Stomach (tissue), 4 donors: ENCODE data around the gene RBMS3.

Source experiments
- CTCF ChIP-seq, 7 experiments: fragments of 450-650 bp in 4 of 7; fragments of 200-600 bp in 3 of 7; sonication (generic) in 3 of 7; IDR thresholded peaks; one replicate each; pipeline ENCODE4 v1.5.1; 2016 to 2019; ENCODE audit warnings: antibody characterized with exemption in 7 of 7, control low read depth in 2 of 7, mild to moderate bottlenecking in 1 of 7
- POLR2A ChIP-seq, 4 donors: fragments of 450-650 bp; IDR thresholded peaks; one replicate each; pipeline ENCODE4 v1.6.1; 2016; ENCODE audit warnings: antibody characterized with exemption in 4 of 4, control low read depth in 2 of 4, mild to moderate bottlenecking in 1 of 4, moderate library complexity in 1 of 4
- POLR2AphosphoS5 ChIP-seq, 3 donors: sonication (generic); formaldehyde crosslinking; IDR thresholded peaks; one replicate each; pipeline ENCODE4 v1.6.1; 2016; ENCODE audit warnings: antibody characterized with exemption in 3 of 3

- TF ChIP-seq CTCF (IDR thresholded peaks at IDR 0.05) (no peak), POLR2A (IDR thresholded peaks at IDR 0.05) (no peak), POLR2AphosphoS5 (IDR thresholded peaks at IDR 0.05) (no peak)
Observed at GRCh38 chr3:29759411-29760225, 478.7 kb downstream of the RBMS3 start.
